ENCODE data around the gene INVS.

Gene INVS

DNA sequence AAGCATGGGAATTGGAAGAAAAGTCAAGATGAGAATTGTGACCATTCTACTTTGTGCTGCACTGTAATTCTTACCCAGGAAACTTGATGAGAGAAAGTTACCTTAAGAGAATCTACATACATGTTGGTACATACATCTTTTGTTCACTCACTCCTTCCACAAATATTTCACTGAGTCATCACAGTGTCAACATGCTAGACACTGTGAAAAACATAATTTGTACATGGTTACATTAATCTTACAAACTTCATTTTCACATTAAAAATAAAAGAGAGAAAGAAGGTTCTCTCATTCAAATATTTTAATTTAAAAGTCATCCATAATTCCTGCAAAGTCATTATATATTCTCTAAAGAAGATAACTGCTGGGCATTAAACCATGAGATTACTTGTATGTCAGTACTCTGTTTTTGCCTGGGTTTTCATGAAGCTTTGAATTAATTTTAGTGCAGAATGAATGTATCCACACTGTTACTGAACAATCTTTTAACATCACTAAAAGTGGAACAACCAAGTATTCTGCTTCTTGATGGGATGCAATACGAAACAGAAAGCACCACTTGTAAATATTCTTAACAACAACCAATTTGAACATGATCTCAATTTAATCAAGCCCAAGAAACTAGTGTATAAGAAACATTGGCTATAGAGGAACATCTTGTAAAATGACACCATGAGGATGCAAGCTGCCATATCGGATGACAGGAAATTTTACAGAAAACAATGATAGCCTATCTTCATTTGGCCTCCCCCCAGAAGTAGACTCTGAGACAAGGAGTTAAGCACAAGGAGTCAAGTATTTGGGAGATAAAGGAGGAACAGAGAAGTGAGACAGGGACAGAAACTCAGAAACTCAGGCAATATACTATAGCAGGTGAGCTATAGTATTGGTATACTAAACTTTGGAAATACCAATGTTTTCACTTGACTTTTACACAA, 28.7 kb upstream of the INVS start:
- Histone ChIP-seq H3K79me2 (ENCODE audit: control insufficient read depth, low read length) (peaks cover 75% of the 10 kb centered on the region), H3K9me2 (replicated peaks; ENCODE audit: control insufficient read depth, low read length) (no peaks in the 10 kb centered on the region)

DNA sequence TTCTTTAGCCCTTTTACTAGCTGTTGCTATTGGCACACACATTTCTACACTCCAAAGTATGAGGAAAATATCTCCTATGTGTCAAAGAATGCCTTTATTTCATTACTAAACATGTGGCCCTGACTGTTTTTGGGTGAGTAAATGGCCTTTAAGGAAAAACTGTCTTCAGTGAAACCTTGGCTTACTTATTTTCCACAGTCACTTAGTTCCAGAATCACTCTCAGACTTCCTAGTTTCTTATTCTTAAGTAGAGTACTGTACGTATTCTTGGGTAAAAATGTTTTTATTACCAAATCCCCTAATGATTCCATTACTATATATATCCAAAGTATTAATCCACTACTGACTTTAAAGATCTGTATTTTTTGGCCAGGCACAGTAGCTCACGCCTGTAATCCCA, 27.8 kb upstream of the INVS start:
- TF ChIP-seq EZH2phosphoT487 (IDR thresholded peaks at IDR 0.05; ENCODE audit: borderline replicate concordance, low read length) = no peak
- TF ChIP-seq, protein P1, sequence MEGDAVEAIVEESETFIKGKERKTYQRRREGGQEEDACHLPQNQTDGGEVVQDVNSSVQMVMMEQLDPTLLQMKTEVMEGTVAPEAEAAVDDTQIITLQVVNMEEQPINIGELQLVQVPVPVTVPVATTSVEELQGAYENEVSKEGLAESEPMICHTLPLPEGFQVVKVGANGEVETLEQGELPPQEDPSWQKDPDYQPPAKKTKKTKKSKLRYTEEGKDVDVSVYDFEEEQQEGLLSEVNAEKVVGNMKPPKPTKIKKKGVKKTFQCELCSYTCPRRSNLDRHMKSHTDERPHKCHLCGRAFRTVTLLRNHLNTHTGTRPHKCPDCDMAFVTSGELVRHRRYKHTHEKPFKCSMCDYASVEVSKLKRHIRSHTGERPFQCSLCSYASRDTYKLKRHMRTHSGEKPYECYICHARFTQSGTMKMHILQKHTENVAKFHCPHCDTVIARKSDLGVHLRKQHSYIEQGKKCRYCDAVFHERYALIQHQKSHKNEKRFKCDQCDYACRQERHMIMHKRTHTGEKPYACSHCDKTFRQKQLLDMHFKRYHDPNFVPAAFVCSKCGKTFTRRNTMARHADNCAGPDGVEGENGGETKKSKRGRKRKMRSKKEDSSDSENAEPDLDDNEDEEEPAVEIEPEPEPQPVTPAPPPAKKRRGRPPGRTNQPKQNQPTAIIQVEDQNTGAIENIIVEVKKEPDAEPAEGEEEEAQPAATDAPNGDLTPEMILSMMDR (IDR thresholded peaks at IDR 0.05; ENCODE audit: low read depth, low read length, poor library complexity, severe bottlenecking) = no peak
- H4K20me1 ChIP-seq (ENCODE audit: control insufficient read depth, insufficient read depth, low read depth, low read length) = peaks cover 11% of the 10 kb centered on the region; the same call in 1 of the 2 replicates
- no peaks in the 10 kb centered on the region for H3K9me2 ChIP-seq (replicated peaks; ENCODE audit: control insufficient read depth, low read length)
- H3K79me2 ChIP-seq (ENCODE audit: control insufficient read depth, low read length) = peaks cover 75% of the 10 kb centered on the region
- peaks cover 7% of the 10 kb centered on the region for H3F3A ChIP-seq (ENCODE audit: control insufficient read depth, insufficient read depth)
- H3K4me3 ChIP-seq (ENCODE audit: low read length) = no peak overlapping the region
- H3K27me3 ChIP-seq (ENCODE audit: control insufficient read depth, low read length) = no peaks in the 10 kb centered on the region
- no peaks in the 10 kb centered on the region for H3K9me3 ChIP-seq (ENCODE audit: control insufficient read depth, insufficient read depth, low read length)
- H3K4me2 ChIP-seq (ENCODE audit: low read length) = no peak overlapping the region
- peaks cover 6% of the 10 kb centered on the region for H3K36me3 ChIP-seq (ENCODE audit: control insufficient read depth, low read length)
- H3K4me1 ChIP-seq (ENCODE audit: control insufficient read depth, low read length) = peaks cover 30% of the 10 kb centered on the region
- no peak overlapping the region for H3K27ac ChIP-seq (ENCODE audit: low read depth, low read length)

More for the DNA sequence above, 28.7 kb upstream of the INVS start:
- no peaks in the 10 kb centered on the region for H3K27me3 ChIP-seq (ENCODE audit: control insufficient read depth, low read length)
- H3K4me2 ChIP-seq (ENCODE audit: low read length) = no peak overlapping the region
- H3K4me1 ChIP-seq (ENCODE audit: control insufficient read depth, low read length) = peaks cover 39% of the 10 kb centered on the region
- no peak overlapping the region for H3K4me3 ChIP-seq (ENCODE audit: low read length)
- TF ChIP-seq, protein P1 (IDR thresholded peaks at IDR 0.05; ENCODE audit: low read depth, low read length, poor library complexity, severe bottlenecking) = no peak
- TF ChIP-seq EZH2phosphoT487 (IDR thresholded peaks at IDR 0.05; ENCODE audit: borderline replicate concordance, low read length) = no peak
- peaks cover 7% of the 10 kb centered on the region for H3F3A ChIP-seq (ENCODE audit: control insufficient read depth, insufficient read depth)
- H4K20me1 ChIP-seq (ENCODE audit: control insufficient read depth, insufficient read depth, low read depth, low read length) = peaks cover 15% of the 10 kb centered on the region; the same call in 1 of the 2 replicates
- no peak overlapping the region for H3K27ac ChIP-seq (ENCODE audit: low read depth, low read length)
- H3K36me3 ChIP-seq (ENCODE audit: control insufficient read depth, low read length) = peaks cover 10% of the 10 kb centered on the region
- no peaks in the 10 kb centered on the region for H3K9me3 ChIP-seq (ENCODE audit: control insufficient read depth, insufficient read depth, low read length)

DNA sequence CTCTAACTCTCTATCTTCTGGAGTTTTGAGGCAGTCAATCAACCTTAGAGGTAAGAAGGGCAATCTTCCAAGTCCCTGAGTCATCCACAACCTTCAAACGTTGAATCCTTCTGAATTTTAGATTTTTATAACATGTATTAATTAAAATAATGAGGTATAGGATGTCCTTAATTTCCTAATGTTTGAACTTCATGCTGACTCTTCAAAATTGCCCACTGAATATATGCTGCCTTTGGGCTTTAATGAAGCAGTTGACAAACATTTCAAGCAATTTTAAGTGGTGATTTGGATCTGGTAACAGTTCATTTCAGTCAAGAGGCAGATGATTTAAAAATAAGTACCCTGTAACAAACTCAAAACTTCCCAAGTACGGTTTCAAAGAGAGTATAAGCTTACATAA, 26.2 kb upstream of the INVS start:
- TF ChIP-seq EZH2phosphoT487 (IDR thresholded peaks at IDR 0.05; ENCODE audit: borderline replicate concordance, low read length) = no peak
- TF ChIP-seq, protein P1 (IDR thresholded peaks at IDR 0.05; ENCODE audit: low read depth, low read length, poor library complexity, severe bottlenecking) = no peak
- no peaks in the 10 kb centered on the region for H3K9me2 ChIP-seq (replicated peaks; ENCODE audit: control insufficient read depth, low read length)
- H3F3A ChIP-seq (ENCODE audit: control insufficient read depth, insufficient read depth) = no peaks in the 10 kb centered on the region
- no peak overlapping the region for H3K4me3 ChIP-seq (ENCODE audit: low read length)
- H3K4me2 ChIP-seq (ENCODE audit: low read length) = no peak overlapping the region
- H3K27me3 ChIP-seq (ENCODE audit: control insufficient read depth, low read length) = no peaks in the 10 kb centered on the region
- H3K36me3 ChIP-seq (ENCODE audit: control insufficient read depth, low read length) = peaks cover 12% of the 10 kb centered on the region
- no peak overlapping the region for H3K27ac ChIP-seq (ENCODE audit: low read depth, low read length)
- no peaks in the 10 kb centered on the region for H3K9me3 ChIP-seq (ENCODE audit: control insufficient read depth, insufficient read depth, low read length)
- peaks cover 22% of the 10 kb centered on the region for H3K4me1 ChIP-seq (ENCODE audit: control insufficient read depth, low read length)
- H3K79me2 ChIP-seq (ENCODE audit: control insufficient read depth, low read length) = peaks cover 83% of the 10 kb centered on the region
- H4K20me1 ChIP-seq (ENCODE audit: control insufficient read depth, insufficient read depth, low read depth, low read length) = peaks cover 10% of the 10 kb centered on the region; the same call in 1 of the 2 replicates
